ENCODE data around the gene STARD4. TPM values are rescaled to one million over a fixed set of nuclear protein-coding genes. Genes with fewer than 3 reads are reported as not detected.

Gene STARD4
- total RNA-seq, 1 experiment from 2014 or later, result 43.4 TPM

DNA sequence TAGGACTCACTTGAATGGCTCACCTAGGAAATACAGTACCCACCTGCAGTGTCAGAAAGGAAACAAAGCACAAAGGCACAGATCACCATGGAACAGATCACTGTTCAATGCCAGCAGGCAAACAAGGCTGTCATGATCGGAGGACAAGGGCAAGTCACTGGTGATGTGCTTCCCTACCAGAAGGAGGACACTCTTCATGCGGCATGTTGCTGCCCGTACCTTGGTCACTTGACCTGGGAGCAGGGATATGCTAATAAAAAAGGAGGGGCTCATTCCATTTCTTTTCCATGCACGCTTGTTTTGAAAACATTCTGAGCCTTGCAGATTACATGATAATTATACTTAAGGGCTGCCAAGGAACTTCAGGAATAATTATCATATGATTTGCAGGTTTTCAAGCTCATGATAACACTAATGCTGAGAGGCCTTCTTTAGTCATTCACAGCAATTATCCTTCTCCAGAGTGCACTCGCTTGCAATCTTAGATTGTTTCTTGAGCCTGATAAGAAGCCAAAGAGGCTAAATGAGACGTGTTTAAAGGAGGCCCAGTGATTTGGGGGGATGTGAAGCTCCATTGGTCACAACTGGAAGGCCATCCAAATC lies 36.1 kb upstream of the STARD4 start:
- TF ChIP-seq EZH2 (IDR thresholded peaks at IDR 0.05; ENCODE audit: borderline replicate concordance, low read depth, low read length, poor library complexity, severe bottlenecking), result no peak
- TF ChIP-seq, protein P1, sequence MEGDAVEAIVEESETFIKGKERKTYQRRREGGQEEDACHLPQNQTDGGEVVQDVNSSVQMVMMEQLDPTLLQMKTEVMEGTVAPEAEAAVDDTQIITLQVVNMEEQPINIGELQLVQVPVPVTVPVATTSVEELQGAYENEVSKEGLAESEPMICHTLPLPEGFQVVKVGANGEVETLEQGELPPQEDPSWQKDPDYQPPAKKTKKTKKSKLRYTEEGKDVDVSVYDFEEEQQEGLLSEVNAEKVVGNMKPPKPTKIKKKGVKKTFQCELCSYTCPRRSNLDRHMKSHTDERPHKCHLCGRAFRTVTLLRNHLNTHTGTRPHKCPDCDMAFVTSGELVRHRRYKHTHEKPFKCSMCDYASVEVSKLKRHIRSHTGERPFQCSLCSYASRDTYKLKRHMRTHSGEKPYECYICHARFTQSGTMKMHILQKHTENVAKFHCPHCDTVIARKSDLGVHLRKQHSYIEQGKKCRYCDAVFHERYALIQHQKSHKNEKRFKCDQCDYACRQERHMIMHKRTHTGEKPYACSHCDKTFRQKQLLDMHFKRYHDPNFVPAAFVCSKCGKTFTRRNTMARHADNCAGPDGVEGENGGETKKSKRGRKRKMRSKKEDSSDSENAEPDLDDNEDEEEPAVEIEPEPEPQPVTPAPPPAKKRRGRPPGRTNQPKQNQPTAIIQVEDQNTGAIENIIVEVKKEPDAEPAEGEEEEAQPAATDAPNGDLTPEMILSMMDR (conservative IDR thresholded peaks at IDR 0.05; ENCODE audit: low read depth, low read length), result no peak
- no peaks in the 10 kb centered on the region for H3K27me3 ChIP-seq (replicated peaks; ENCODE audit: insufficient read depth, low read depth, low read length, poor library complexity)
- intact Hi-C loops (cut with micrococcal nuclease; ENCODE audit: unreplicated experiment), result loop anchor here (10.0 kb wide), 1 partner anchor 394 kb away; no protein-coding TSS in a partner anchor
- ChIA-PET CTCF (no interaction called here), POLR2A (ENCODE audit: low non-redundant PET) (no interaction called here)
- H3K27ac ChIP-seq (ENCODE audit: low read depth, low read length, poor library complexity, severe bottlenecking), result no peak overlapping the region
- H3K4me3 ChIP-seq (ENCODE audit: low read depth, low read length, poor library complexity, severe bottlenecking), result no peak overlapping the region
- H3K4me1 ChIP-seq (ENCODE audit: insufficient read depth, low read length, poor library complexity, severe bottlenecking), result peaks cover 5% of the 10 kb centered on the region
- no TSS peak for BruUV-seq (replicated peaks)
- no peaks in the 10 kb centered on the region for H3K9me3 ChIP-seq (ENCODE audit: low read depth, low read length, poor library complexity, severe bottlenecking)
- no peaks in the 10 kb centered on the region for H3K36me3 ChIP-seq (ENCODE audit: insufficient read depth, low read length, poor library complexity, severe bottlenecking)
- DNase-seq (ENCODE audit: low spot score), result no peak

DNA sequence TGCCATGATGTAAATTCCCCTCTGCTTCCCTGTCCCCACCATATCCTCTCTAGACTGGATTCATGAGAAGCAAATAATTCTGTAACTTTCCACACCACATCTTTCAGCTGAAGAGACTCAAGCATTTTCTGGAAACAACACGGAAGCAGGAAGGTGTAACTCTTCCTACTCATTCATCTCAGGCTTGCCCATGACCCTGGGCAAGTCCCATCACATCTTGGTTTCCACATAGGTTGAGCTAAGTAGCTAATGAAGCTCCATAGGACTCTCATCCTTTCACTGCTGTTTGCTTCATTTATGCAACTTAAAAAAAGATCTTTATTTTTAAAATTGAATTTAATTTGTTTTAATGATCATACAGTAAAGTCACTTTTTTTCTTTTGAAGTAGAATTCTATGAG lies 32.7 kb upstream of the STARD4 start:
- Histone ChIP-seq H3K4me3 (ENCODE audit: low read depth, low read length, poor library complexity, severe bottlenecking) (no peak overlapping the region), H3K27ac (ENCODE audit: low read depth, low read length, poor library complexity, severe bottlenecking) (no peak overlapping the region), H3K36me3 (ENCODE audit: insufficient read depth, low read length, poor library complexity, severe bottlenecking) (no peaks in the 10 kb centered on the region), H3K9me3 (ENCODE audit: low read depth, low read length, poor library complexity, severe bottlenecking) (no peaks in the 10 kb centered on the region), H3K27me3 (replicated peaks; ENCODE audit: insufficient read depth, low read depth, low read length, poor library complexity) (peaks cover 5% of the 10 kb centered on the region), H3K4me1 (ENCODE audit: insufficient read depth, low read length, poor library complexity, severe bottlenecking) (no peaks in the 10 kb centered on the region)
- ChIA-PET POLR2A (ENCODE audit: low non-redundant PET) (no interaction called here), CTCF (no interaction called here)
- no TSS peak for BruUV-seq (replicated peaks)
- intact Hi-C loops (cut with micrococcal nuclease; ENCODE audit: unreplicated experiment), result loop anchor here (10.0 kb wide), 1 partner anchor 390 kb away; no protein-coding TSS in a partner anchor
- no peak for DNase-seq (ENCODE audit: low spot score)
- no peak for TF ChIP-seq EZH2 (IDR thresholded peaks at IDR 0.05; ENCODE audit: borderline replicate concordance, low read depth, low read length, poor library complexity, severe bottlenecking)
- TF ChIP-seq, protein P1 (conservative IDR thresholded peaks at IDR 0.05; ENCODE audit: low read depth, low read length), result no peak

DNA sequence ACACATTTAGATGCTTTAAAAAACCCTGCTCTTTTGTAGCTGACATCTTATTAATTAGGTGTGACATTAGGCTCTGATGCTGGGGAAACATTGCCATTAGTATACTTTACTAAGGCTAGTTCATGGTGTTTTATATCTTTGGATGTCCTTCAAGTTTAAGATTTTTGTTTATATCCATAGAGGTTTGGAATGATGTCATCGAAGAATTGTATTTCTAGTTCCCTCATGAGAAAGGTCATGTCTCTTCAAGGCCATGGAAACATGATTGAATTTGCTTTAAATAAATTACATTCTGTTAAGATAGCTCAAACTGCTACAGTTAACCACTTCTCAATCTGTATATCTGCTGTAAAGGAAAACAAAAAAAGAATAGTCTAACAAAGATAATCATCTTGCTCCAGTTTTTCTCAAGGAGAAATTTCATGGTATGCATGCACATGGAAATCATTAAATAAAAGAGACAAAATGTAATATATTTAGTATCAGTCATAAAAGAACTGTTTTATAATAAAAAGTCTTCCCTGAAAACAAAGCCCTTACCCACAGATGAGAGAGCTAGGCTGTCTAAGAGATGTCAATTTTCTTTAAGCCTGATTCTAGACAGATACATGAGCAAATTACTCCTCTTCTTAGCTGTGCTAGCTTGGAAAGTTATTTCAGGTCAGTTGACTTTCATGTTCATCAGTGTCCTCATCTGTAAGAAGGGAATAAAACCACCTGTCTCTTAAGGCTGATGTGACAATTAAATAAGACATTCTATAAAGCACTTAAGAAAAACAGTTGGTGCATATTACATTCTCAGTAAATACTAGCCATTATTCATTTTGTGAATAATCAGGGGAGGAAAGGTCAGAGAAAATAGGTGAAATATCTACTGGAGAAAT lies 25.0 kb upstream of the STARD4 start:
- Histone ChIP-seq H3K4me3 (ENCODE audit: low read depth, low read length, poor library complexity, severe bottlenecking) (no peak overlapping the region), H3K9me3 (ENCODE audit: low read depth, low read length, poor library complexity, severe bottlenecking) (no peaks in the 10 kb centered on the region), H3K27ac (ENCODE audit: low read depth, low read length, poor library complexity, severe bottlenecking) (no peak overlapping the region), H3K36me3 (ENCODE audit: insufficient read depth, low read length, poor library complexity, severe bottlenecking) (no peaks in the 10 kb centered on the region), H3K4me1 (ENCODE audit: insufficient read depth, low read length, poor library complexity, severe bottlenecking) (no peaks in the 10 kb centered on the region), H3K27me3 (replicated peaks; ENCODE audit: insufficient read depth, low read depth, low read length, poor library complexity) (peaks cover 5% of the 10 kb centered on the region)
- DNase-seq (ENCODE audit: low spot score), result no peak
- ChIA-PET POLR2A (ENCODE audit: low non-redundant PET) (no interaction called here), CTCF (no interaction called here)
- no peak for TF ChIP-seq EZH2 (IDR thresholded peaks at IDR 0.05; ENCODE audit: borderline replicate concordance, low read depth, low read length, poor library complexity, severe bottlenecking)
- TF ChIP-seq, protein P1 (conservative IDR thresholded peaks at IDR 0.05; ENCODE audit: low read depth, low read length), result no peak
- intact Hi-C loops (cut with micrococcal nuclease; ENCODE audit: unreplicated experiment), result no loop called here
- no TSS peak for BruUV-seq (replicated peaks)

Data from A673 (cell line).